Measurements from ENCODE around the gene SLC36A2.

DNA sequence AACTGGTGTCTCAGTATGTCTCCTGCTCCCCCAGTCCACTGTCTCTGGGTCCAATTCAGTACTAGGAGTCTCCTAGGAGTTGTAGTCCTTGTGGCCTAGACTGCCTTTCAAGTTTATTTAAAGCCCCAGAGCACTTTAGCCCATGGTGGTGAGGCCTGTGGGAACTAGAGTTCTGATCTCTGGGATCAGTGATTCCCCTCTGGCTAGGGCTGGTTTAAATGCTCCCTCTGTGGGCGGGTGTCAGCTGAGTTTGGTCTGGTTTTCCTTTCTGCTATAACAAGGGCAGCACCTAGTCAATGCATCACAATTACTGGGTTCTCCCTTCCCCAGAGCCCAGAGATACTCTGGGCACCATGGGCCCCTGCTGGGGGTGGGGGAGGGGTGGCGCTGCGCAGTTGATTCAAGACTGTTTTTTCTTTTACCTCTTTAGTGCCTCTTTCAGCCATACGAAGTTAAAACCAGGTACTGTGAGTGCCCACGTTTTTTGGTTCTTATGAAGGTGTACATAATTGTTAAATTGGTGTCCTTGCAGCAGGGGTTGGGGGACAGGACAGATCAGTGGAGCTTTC, 34.5 kb downstream of the SLC36A2 start:
- TF ChIP-seq POLR2A (IDR thresholded peaks at IDR 0.05) (no peak), POLR2AphosphoS5 (IDR thresholded peaks at IDR 0.05) (no peak)
- TF ChIP-seq, protein P1, sequence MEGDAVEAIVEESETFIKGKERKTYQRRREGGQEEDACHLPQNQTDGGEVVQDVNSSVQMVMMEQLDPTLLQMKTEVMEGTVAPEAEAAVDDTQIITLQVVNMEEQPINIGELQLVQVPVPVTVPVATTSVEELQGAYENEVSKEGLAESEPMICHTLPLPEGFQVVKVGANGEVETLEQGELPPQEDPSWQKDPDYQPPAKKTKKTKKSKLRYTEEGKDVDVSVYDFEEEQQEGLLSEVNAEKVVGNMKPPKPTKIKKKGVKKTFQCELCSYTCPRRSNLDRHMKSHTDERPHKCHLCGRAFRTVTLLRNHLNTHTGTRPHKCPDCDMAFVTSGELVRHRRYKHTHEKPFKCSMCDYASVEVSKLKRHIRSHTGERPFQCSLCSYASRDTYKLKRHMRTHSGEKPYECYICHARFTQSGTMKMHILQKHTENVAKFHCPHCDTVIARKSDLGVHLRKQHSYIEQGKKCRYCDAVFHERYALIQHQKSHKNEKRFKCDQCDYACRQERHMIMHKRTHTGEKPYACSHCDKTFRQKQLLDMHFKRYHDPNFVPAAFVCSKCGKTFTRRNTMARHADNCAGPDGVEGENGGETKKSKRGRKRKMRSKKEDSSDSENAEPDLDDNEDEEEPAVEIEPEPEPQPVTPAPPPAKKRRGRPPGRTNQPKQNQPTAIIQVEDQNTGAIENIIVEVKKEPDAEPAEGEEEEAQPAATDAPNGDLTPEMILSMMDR (IDR thresholded peaks at IDR 0.05) = no peak
